ENCODE data around the gene ANKS3. TPM values are rescaled to one million over a fixed set of nuclear protein-coding genes. Genes with fewer than 3 reads are reported as not detected.
A peak's percentile ranks its signal among the peaks of the same experiment; 100 is the strongest.

Gene ANKS3
- polyA plus RNA-seq, 2 of the 4 experiments (the other 2 are of a cell fraction) = 22.7 to 27.1 TPM

DNA sequence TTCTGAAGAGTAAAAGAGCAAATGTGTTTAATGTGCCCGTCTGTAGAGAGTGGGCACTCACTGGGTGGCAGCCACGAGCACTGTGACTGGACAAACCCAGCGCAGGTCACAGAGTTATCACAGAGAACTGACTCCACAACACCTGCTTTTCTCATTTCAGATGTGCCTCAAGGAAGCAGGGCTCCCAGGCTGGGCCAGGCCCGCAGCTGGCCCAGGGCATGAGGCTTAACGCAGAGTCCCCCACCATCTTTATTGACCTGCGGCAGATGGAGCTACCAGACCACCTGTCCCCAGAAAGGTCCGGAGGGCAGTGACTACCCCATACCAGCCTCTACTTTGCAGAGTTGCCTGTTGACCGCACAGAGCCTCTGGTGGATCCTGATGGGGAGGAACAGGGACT, 12.1 kb upstream of the ANKS3 start:
- no peak for TF ChIP-seq NR3C1 (IDR thresholded peaks at IDR 0.05)
- no peak for TF ChIP-seq TFCP2L1 (CRISPR knock-in tag; IDR thresholded peaks at IDR 0.05)
- TF ChIP-seq RARB (CRISPR knock-in tag; IDR thresholded peaks at IDR 0.05) = no peak
- TF ChIP-seq MAFK (IDR thresholded peaks at IDR 0.05; ENCODE audit: partially characterized antibody) = no peak
- no peak for TF ChIP-seq ZC3H11A (IDR thresholded peaks at IDR 0.05)
- TF ChIP-seq EP300 (IDR thresholded peaks at IDR 0.05) = no peak
- no peak for TF ChIP-seq FOSL2 (IDR thresholded peaks at IDR 0.05)
- TF ChIP-seq FOSL2 (CRISPR knock-in tag; IDR thresholded peaks at IDR 0.05) = no peak
- TF ChIP-seq ZSCAN20 (CRISPR knock-in tag; IDR thresholded peaks at IDR 0.05) = no peak
- no peak for TF ChIP-seq HES2 (IDR thresholded peaks at IDR 0.05)
- no peak for TF ChIP-seq HEYL (CRISPR knock-in tag; IDR thresholded peaks at IDR 0.05)
- TF ChIP-seq KDM1A (IDR thresholded peaks at IDR 0.05; ENCODE audit: low read depth) = no peak
- TF ChIP-seq POLR2AphosphoS2 (conservative IDR thresholded peaks at IDR 0.05; ENCODE audit: low read length) = no peak
- TF ChIP-seq HMGXB4 (CRISPR knock-in tag; IDR thresholded peaks at IDR 0.05; ENCODE audit: borderline replicate concordance) = no peak
- TF ChIP-seq, protein P1, sequence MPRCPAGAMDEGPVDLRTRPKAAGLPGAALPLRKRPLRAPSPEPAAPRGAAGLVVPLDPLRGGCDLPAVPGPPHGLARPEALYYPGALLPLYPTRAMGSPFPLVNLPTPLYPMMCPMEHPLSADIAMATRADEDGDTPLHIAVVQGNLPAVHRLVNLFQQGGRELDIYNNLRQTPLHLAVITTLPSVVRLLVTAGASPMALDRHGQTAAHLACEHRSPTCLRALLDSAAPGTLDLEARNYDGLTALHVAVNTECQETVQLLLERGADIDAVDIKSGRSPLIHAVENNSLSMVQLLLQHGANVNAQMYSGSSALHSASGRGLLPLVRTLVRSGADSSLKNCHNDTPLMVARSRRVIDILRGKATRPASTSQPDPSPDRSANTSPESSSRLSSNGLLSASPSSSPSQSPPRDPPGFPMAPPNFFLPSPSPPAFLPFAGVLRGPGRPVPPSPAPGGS (IDR thresholded peaks at IDR 0.05) = no peak
- TF ChIP-seq ESRRA (IDR thresholded peaks at IDR 0.05; ENCODE audit: borderline replicate concordance, low read length) = no peak
- TF ChIP-seq, protein P2, sequence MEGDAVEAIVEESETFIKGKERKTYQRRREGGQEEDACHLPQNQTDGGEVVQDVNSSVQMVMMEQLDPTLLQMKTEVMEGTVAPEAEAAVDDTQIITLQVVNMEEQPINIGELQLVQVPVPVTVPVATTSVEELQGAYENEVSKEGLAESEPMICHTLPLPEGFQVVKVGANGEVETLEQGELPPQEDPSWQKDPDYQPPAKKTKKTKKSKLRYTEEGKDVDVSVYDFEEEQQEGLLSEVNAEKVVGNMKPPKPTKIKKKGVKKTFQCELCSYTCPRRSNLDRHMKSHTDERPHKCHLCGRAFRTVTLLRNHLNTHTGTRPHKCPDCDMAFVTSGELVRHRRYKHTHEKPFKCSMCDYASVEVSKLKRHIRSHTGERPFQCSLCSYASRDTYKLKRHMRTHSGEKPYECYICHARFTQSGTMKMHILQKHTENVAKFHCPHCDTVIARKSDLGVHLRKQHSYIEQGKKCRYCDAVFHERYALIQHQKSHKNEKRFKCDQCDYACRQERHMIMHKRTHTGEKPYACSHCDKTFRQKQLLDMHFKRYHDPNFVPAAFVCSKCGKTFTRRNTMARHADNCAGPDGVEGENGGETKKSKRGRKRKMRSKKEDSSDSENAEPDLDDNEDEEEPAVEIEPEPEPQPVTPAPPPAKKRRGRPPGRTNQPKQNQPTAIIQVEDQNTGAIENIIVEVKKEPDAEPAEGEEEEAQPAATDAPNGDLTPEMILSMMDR (IDR thresholded peaks at IDR 0.05) = no peak
- no peak for TF ChIP-seq JUN (IDR thresholded peaks at IDR 0.05)
- DNase-seq (ENCODE audit: low read depth in 1 of 2, low spot score in 1 of 2) = no peak
- ChIA-PET CTCF (interaction anchor here (1.0 to 1.6 kb wide), 2 partner anchors 23 to 209 kb away, joined by 3 to 5 read pairs; no protein-coding TSS in a partner anchor), POLR2A (interaction anchor here (1.5 kb wide), 1 partner anchor 11 kb away, joined by 7 read pairs; the partner anchor contains the start of gene DNAAF8)
- peak in 1 of 2 experiments; percentile 17; a peak in 2 of 6 replicates for ATAC-seq
- FAIRE-seq = no peak
- Histone ChIP-seq H3K4me3 (no peak overlapping the region), H3K9me3 (no peaks in the 10 kb centered on the region), H3K4me1 (no peaks in the 10 kb centered on the region), H3K27ac (no peak overlapping the region), H3K4me2 (no peak overlapping the region)
- WGBS (ENCODE audit: missing lambda C conversion rate) = 79% methylated on average over 8 of the region's 8 CpGs

DNA sequence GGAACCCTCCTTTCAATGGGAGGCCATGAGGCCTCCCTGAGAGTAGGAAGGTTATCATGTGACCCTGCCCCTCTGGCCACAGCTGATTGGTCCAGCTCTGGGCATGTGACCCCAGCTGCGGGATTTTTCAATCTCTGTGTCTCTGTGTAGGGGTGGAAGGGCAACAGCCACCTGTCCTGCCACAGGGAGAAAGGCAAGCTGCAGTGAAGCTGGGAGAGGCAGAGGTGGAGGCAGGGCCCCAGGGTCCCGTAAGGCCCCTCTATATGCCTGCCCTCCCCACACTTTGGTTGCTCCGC, 11.2 kb upstream of the ANKS3 start:
- DNase-seq (ENCODE audit: low read depth in 1 of 2, low spot score in 1 of 2) = no peak
- TF ChIP-seq CEBPB (IDR thresholded peaks at IDR 0.05) = no peak
- TF ChIP-seq, protein P3, sequence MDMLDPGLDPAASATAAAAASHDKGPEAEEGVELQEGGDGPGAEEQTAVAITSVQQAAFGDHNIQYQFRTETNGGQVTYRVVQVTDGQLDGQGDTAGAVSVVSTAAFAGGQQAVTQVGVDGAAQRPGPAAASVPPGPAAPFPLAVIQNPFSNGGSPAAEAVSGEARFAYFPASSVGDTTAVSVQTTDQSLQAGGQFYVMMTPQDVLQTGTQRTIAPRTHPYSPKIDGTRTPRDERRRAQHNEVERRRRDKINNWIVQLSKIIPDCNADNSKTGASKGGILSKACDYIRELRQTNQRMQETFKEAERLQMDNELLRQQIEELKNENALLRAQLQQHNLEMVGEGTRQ (IDR thresholded peaks at IDR 0.05) = peak; percentile 81
- CTCF ChIA-PET = interaction anchor here (1.5 kb wide), 1 partner anchor 10 kb away, joined by 4 read pairs; no protein-coding TSS in a partner anchor
- no peak for FAIRE-seq
- peak in 1 of 2 experiments; percentile 11; a peak in 2 of 6 replicates for ATAC-seq
- no peaks in the 10 kb centered on the region for H3K4me1 ChIP-seq
- 100% methylated on average over 3 of the region's 3 CpGs for WGBS (ENCODE audit: missing lambda C conversion rate)
- no peak overlapping the region for H3K27ac ChIP-seq
- POLR2A ChIA-PET = interaction anchor here (0.7 kb wide), 1 partner anchor 11 kb away, joined by 3 read pairs; the partner anchor contains the start of genes ANKS3 and DNAAF8
- H3K4me2 ChIP-seq = no peak overlapping the region
- no peaks in the 10 kb centered on the region for H3K9me3 ChIP-seq
- no peak overlapping the region for H3K4me3 ChIP-seq

All from A549 (cell line).